Measurements from ENCODE around the gene TKTL1. TPM values are rescaled to one million over a fixed set of nuclear protein-coding genes. Genes with fewer than 3 reads are reported as not detected.
"Not testable (repeated sequence)": the region's sequence is repeated elsewhere in the genome, so short reads cannot be mapped to it uniquely, and the experiment has no call there.

TKTL1 gene
- total RNA-seq, 1 experiment from 2014 or later, result 1.6 TPM

DNA sequence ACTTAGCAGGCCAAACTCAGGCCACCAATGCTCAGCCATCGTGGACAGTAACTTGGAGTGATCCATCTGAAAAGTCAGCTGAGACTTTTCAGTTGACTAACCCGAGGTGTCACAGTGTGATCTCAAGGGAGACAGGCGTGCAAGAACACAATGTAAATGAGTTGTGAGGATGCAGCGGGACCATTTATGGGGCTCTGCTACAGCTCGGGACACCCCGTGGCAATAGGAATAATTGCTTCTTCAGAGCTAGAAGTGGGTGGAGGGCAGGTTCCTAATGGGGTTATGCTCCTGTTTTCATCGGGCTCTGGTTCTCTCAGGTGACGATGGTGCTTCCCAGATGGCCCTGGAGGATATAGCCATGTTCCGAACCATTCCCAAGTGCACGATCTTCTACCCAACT lies 27.3 kb downstream of the TKTL1 start:
- DNase-seq, result no peak
- Histone ChIP-seq H3K36me3 (replicated peaks; ENCODE audit: control insufficient read depth, insufficient read depth, low read length) (no peaks in the 10 kb centered on the region), H3K27me3 (ENCODE audit: control insufficient read depth, insufficient read depth, low read length) (no peaks in the 10 kb centered on the region), H3K4me3 (ENCODE audit: insufficient read depth, low read depth, low read length) (no peak overlapping the region)

DNA sequence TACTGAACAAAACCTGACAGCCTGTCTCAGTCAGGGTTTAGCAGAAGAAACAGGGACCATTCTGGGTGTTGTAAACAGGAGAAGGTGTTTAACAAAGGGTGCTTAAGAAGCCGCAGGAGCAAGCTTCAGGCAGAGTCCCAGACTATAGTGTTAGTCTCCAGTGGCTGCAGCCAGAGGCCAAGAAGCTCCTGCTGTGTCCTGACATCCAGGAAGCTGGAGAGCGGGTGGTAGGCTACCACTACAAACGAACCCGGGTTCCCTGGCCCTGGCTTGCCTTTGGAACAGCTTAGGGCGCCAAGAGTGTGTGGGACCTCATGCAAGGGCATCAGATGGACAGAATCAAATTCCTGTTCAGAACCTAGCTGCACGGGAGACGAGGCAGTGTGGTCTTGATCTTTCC lies 27.9 kb downstream of the TKTL1 start:
- no peak for DNase-seq
- H3K4me3 ChIP-seq (ENCODE audit: insufficient read depth, low read depth, low read length), result no peak overlapping the region
- no peaks in the 10 kb centered on the region for H3K36me3 ChIP-seq (replicated peaks; ENCODE audit: control insufficient read depth, insufficient read depth, low read length)
- no peaks in the 10 kb centered on the region for H3K27me3 ChIP-seq (ENCODE audit: control insufficient read depth, insufficient read depth, low read length)

DNA sequence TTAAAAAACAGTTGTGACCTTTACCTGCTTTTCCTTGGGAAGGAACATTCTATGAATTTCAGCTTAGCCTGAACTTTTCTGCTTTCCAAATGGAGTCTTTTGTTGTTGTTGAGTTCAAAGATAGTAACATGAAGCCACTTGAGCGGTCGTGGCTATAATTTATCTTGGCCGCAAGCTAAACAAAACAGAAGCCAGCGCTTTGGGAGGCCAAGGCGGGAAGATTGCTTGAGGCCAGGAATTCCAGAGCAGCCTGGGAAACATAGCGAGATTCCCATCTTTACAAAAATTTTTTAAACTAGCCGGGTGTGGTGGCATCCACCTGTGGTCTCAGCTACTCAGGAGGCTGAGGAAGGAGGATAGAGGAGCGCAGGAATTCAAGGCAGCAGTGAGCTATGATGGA lies 29.9 kb downstream of the TKTL1 start:
- Histone ChIP-seq H3K27me3 (ENCODE audit: control insufficient read depth, insufficient read depth, low read length) (no peaks in the 10 kb centered on the region), H3K4me3 (ENCODE audit: insufficient read depth, low read depth, low read length) (no peak overlapping the region), H3K36me3 (replicated peaks; ENCODE audit: control insufficient read depth, insufficient read depth, low read length) (no peaks in the 10 kb centered on the region)
- no peak for DNase-seq

DNA sequence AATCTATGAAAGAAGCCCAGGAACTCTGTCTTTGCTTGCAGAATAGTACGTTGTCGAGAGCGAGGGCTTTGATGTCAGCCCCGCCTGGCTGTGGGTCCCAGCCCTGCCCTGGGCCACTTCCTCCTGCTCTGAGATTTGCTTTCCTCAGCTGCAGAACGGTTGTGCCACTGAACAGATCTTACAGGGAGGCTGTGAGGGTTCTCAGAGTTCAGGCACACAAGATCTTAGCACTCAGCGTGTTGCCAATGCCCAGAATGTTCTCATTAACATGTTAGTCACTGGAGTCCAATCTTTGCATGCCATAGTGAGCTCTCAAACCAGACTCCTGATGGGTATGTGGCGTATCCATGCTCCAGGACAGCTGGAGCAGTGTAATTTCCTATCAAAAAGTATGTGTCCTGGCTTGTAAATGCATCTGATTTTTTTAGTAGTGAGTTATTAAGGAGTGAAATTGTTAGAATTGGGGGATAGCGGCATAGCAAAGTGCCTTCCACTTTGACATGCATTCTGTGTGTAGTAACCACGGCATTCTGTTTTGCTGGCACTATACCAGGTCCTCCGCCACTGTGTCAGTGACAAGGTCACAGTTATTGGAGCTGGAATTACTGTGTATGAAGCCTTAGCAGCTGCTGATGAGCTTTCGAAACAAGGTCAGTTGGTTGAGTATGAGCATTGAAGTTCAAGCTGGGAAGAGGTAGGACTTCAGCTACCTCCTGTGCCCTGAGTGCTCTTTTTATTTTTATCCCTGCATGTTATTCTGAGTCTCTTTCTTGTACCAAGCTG lies 31.6 kb downstream of the TKTL1 start:
- no peak for DNase-seq
- Histone ChIP-seq H3K36me3 (replicated peaks; ENCODE audit: control insufficient read depth, insufficient read depth, low read length) (no peaks in the 10 kb centered on the region), H3K27me3 (ENCODE audit: control insufficient read depth, insufficient read depth, low read length) (no peaks in the 10 kb centered on the region), H3K4me3 (ENCODE audit: insufficient read depth, low read depth, low read length) (no peak overlapping the region)

DNA sequence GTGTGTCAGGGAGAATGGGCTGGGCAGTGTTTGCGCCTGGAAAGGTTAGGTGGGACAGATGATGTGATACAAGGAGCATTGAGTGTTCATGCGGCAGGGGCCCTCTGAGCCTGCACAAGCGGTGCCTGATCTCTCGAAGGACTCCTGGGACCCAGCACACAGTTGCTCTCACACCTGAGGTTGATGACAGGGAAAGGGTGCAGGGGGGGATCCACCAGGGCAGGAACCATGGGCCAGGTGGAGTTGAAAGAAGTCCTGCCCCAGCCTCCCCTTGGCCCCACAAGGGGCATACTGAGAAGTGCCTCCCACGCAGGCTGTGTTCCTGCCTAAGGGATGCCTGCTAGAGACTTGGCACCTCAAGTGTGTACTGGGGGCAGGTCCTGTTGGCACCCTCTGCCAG lies 33.1 kb downstream of the TKTL1 start:
- H3K27me3 ChIP-seq (ENCODE audit: control insufficient read depth, insufficient read depth, low read length), result no peaks in the 10 kb centered on the region
- H3K4me3 ChIP-seq (ENCODE audit: insufficient read depth, low read depth, low read length), result no peak overlapping the region
- DNase-seq, result peak; percentile 10
- H3K36me3 ChIP-seq (replicated peaks; ENCODE audit: control insufficient read depth, insufficient read depth, low read length), result no peaks in the 10 kb centered on the region

DNA sequence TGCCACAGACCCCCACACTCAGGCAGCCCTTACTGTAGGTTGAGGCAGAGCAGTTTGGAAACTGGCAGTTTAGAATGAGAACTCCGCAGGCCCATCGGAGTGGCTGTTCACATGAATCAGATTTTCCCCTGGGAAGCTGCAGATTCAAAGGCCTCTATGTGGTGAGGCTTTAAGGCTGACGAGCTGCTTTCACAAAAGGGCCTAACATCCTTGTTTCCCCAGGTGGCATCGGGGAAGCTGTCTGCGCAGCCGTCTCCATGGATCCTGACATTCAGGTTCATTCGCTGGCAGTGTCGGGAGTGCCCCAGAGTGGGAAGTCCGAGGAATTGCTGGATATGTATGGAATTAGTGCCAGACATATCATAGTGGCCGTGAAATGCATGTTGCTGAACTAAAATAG lies 33.7 kb downstream of the TKTL1 start:
- Histone ChIP-seq H3K27me3 (ENCODE audit: control insufficient read depth, insufficient read depth, low read length) (no peaks in the 10 kb centered on the region), H3K36me3 (replicated peaks; ENCODE audit: control insufficient read depth, insufficient read depth, low read length) (no peaks in the 10 kb centered on the region), H3K4me3 (ENCODE audit: insufficient read depth, low read depth, low read length) (no peak overlapping the region)
- DNase-seq, result no peak

DNA sequence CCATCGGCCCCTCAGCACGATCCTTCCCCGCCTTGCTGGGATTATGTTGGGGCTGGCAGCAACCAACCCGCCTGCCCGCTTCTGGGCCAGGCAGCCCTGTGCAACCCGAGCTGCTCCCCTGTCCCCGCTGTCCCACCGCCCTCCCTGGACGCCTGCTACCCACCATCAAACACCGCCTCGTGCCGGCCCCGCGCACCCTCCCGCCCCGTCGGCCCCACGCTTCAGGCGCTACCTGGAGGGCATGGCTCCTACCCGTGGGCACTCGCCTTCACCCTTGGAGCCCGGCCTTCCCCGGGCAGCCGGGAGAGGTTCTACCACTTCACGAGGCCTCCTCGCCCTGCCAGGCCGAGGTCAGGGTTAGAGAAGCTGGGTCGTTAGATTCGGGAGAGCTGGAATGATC lies 37.0 kb downstream of the TKTL1 start:
- no peaks in the 10 kb centered on the region for H3K36me3 ChIP-seq (replicated peaks; ENCODE audit: control insufficient read depth, insufficient read depth, low read length)
- DNase-seq, result no peak
- H3K4me3 ChIP-seq (ENCODE audit: insufficient read depth, low read depth, low read length), result no peak overlapping the region
- H3K27me3 ChIP-seq (ENCODE audit: control insufficient read depth, insufficient read depth, low read length), result no peaks in the 10 kb centered on the region

DNA sequence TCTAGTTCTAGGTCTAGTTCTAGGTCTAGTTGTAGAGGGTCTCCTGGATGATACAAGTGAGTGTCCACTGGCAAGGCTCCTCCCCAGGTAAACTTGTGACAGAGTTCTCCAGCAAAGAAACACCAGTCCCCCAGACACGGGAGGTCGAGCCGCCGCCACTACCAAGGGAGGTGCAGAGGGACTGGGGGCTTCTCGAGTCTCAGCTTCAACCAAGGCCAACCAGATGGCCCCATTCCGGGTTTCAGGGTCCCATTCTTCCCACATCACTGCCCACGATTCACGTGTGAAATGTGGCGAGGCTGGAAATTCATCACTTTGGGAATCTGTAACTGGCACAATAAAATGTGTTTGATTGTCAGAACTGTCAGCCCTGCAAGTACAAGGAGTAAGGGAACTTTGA lies 37.5 kb downstream of the TKTL1 start:
- Histone ChIP-seq H3K36me3 (replicated peaks; ENCODE audit: control insufficient read depth, insufficient read depth, low read length) (no peaks in the 10 kb centered on the region), H3K4me3 (ENCODE audit: insufficient read depth, low read depth, low read length) (no peak overlapping the region), H3K27me3 (ENCODE audit: control insufficient read depth, insufficient read depth, low read length) (no peaks in the 10 kb centered on the region)
- DNase-seq, result no peak

DNA sequence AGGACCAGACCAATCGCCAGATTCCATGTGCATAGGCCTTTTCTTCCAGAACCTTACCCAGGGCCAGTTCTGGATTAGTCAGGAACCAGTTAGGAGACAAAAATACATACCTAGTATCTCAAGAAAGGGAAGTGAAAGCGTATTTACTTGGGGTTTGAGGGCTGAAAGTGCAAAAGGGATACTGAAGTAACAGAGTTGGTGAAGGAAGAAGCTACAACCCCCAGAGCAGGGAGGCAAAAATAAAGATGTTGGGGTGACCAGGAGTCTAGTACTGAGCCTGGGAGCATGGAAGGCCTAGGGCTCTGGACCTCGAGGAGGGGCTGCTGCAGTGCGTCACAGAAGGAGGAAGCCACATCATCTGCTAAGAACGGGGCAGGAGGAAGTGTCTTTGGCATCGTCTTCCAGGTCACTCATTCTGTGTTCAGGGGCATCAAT lies 38.3 kb downstream of the TKTL1 start:
- Histone ChIP-seq H3K36me3 (replicated peaks; ENCODE audit: control insufficient read depth, insufficient read depth, low read length) (no peaks in the 10 kb centered on the region), H3K4me3 (ENCODE audit: insufficient read depth, low read depth, low read length) (no peak overlapping the region), H3K27me3 (ENCODE audit: control insufficient read depth, insufficient read depth, low read length) (no peaks in the 10 kb centered on the region)
- DNase-seq, result peak; percentile 14

DNA sequence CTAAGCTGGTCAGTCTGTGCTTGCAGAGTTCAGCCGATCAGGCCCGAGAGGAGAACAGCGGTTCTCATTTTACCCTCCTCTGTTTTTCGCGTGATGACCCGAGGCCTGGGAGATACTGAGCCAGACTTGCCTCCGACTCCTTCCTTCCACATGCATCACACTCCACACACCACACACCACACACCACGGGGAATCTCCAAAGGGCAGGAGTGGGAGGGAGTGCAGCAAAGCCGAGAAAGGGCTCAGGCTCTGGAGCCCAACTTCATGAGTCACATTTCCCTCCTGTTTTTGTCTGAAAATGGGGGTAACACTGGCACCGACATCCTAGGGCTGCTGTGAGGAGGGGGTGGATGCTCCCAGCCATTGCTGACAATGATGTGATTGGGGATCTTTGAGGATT lies 38.9 kb downstream of the TKTL1 start:
- Histone ChIP-seq H3K36me3 (replicated peaks; ENCODE audit: control insufficient read depth, insufficient read depth, low read length) (no peaks in the 10 kb centered on the region), H3K4me3 (ENCODE audit: insufficient read depth, low read depth, low read length) (no peak overlapping the region), H3K27me3 (ENCODE audit: control insufficient read depth, insufficient read depth, low read length) (no peaks in the 10 kb centered on the region)
- DNase-seq, result peak; percentile 21

DNA sequence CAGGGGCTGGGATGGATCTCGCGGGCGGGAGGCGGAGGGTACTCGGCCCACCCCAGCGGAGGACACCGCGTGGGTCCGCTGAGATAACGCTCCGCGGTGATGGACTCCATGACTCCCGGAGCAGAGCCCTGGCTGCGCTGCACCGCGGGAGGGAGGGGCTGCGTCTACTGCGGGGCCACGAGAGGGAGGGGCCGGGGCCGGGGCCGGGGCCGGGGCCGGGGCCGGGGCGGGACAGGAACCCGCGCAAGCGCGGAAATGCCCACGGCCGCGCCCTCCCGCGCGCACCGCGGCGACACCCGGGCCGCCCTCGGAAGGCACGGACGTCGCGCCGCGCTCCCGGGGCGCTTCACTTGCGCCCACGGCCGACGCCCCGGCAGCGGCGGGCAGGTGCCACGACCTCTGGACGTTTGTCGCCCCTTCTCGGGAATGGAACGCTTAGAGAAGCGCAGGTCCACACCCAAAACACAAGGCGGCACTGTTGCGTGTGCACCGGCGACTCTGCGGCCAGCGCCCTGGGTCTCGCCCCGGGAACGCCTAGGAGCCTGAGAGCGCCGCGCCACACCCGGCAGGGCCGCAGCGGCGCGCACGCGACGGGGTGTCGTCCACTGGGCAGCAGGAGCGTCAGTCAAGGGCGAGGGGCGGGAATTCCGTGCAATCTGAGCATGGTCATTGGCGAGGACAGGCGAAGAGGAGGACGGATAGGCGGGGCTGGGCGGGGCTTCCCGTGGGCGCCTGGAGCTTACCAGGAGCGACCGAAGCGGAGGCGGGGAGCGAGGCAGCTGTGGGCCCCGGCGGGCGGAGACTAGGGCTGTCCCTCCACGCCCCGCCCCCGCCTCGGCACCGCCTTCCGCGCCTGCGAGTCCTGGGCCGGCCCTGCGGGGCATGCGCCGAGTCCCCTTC lies 46.1 kb downstream of the TKTL1 start:
- not testable (repeated sequence) for H3K27me3 ChIP-seq (ENCODE audit: control insufficient read depth, insufficient read depth, low read length); DNase-seq; H3K36me3 ChIP-seq (replicated peaks; ENCODE audit: control insufficient read depth, insufficient read depth, low read length)
- peak overlapping the region; percentile 28; the same call in 1 of the 2 replicates for H3K4me3 ChIP-seq (ENCODE audit: insufficient read depth, low read depth, low read length)

DNA sequence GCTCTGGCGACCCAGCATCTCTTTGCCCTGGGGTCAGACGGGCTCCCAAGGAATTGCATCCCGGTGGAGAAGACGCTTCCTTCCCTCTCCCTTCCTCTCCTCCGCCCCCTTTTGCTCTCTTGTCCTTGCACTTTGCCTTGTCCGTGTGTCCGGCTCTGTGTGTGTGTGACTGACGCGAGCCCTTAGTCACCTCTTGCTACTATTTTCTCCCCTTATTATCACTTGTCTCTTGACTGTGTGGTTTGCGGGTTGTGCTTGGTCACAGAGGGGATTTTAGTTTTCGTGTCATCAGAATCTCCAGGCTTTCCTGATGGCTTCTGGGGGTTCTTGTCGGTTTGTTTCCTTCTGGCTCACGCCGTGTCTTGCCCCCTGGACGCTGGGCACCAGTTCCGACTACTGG lies 47.5 kb downstream of the TKTL1 start:
- H3K4me3 ChIP-seq (ENCODE audit: insufficient read depth, low read depth, low read length); H3K36me3 ChIP-seq (replicated peaks; ENCODE audit: control insufficient read depth, insufficient read depth, low read length); H3K27me3 ChIP-seq (ENCODE audit: control insufficient read depth, insufficient read depth, low read length); DNase-seq: not testable (repeated sequence)

DNA sequence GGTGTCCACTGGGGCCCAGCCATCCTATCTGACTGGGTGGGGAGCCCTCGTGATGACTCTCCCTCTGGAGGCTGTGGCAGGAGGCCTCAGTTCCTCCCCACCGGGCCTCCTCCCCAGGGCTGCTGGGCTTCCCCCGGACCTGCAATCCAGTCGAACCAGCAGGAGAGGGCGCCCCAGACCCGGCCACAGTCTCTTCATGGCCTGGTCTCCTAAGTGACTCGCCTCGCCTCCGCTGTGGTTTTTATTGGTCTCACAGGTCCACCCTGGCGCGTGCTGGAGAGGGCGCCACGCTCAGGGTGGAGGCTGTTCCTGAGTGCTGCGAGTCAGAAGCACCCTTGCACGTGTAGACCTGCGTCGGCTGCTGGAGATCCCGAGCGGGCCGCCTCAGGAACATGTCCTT lies 48.0 kb downstream of the TKTL1 start:
- not testable (repeated sequence) for H3K36me3 ChIP-seq (replicated peaks; ENCODE audit: control insufficient read depth, insufficient read depth, low read length); DNase-seq; H3K27me3 ChIP-seq (ENCODE audit: control insufficient read depth, insufficient read depth, low read length); H3K4me3 ChIP-seq (ENCODE audit: insufficient read depth, low read depth, low read length)

DNA sequence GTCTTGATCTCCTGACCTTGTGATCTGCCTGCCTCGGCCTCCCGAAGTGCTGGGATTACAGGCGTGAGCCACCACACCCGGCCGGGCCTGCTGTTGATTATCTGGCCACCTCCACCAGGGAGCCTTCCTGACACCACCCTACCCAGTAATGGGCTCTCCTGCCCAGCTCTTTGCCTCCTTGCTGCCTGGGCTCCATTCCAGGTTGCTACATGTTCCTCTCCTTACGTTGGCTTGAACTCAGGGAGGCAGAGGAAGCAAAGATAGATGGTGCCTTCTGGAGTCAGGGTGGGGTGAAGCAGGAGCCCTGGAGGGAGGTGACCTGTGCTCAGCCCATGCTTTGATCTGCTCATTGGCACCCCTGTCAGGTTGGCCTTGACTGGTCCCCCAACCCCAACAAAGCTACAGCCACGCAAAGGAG lies 52.5 kb downstream of the TKTL1 start:
- Histone ChIP-seq H3K27me3 (ENCODE audit: control insufficient read depth, insufficient read depth, low read length) (no peaks in the 10 kb centered on the region), H3K4me3 (ENCODE audit: insufficient read depth, low read depth, low read length) (no peak overlapping the region), H3K36me3 (replicated peaks; ENCODE audit: control insufficient read depth, insufficient read depth, low read length) (peaks cover 17% of the 10 kb centered on the region)
- peak; percentile 54 for DNase-seq

All from H7 (cell line).